ENCODE measurements around the gene UFSP2.
A peak's percentile ranks its signal among the peaks of the same experiment; 100 is the strongest.

Gene UFSP2

GRCh38 chr4:185421366-185422124, 4.2 kb downstream of the UFSP2 start:
- Histone ChIP-seq H3K4me1 (ENCODE audit: insufficient read depth, low read length) (peaks cover 15% of the 10 kb centered on the region), H3K36me3 (ENCODE audit: insufficient read depth, low read length) (peaks cover 20% of the 10 kb centered on the region), H3K9me3 (ENCODE audit: low read length) (no peaks in the 10 kb centered on the region), H3K9ac (ENCODE audit: low read length) (no peak overlapping the region), H3K4me3 (ENCODE audit: low read depth in 1 of 2, low read length in 2 of 2) (no peak overlapping the region), H3K27ac (ENCODE audit: low read depth, low read length) (no peak overlapping the region), H3K27me3 (ENCODE audit: control insufficient read depth in 1 of 2, insufficient read depth in 2 of 2, low read length in 2 of 2) (no peaks in the 10 kb centered on the region)

DNA sequence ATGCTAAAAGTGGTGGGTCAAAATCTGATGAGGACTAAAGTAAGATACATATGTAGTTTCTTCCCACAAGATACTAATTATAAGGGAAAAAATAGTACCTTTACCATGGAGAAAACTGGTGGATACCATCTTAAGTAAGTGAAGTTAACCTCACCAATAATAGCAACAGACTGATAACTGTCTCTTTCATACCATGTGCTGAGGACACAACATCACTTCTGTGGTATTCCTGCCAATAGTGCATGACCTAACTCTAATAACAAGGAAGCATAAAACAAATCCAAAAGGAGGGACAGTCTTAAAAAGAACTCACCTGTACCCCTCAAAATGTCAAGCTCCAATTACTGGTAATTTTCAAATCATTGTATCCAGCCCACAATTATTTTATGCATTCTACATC, 8.8 kb downstream of the UFSP2 start:
- Histone ChIP-seq H3K9me3 (ENCODE audit: low read length) (no peaks in the 10 kb centered on the region), H3K4me3 (ENCODE audit: low read depth in 1 of 2, low read length in 2 of 2) (no peak overlapping the region), H3K36me3 (ENCODE audit: insufficient read depth, low read length) (peaks cover 31% of the 10 kb centered on the region), H3K27me3 (ENCODE audit: control insufficient read depth in 1 of 2, insufficient read depth in 2 of 2, low read length in 2 of 2) (no peaks in the 10 kb centered on the region), H3K9ac (ENCODE audit: low read length) (no peak overlapping the region), H3K27ac (ENCODE audit: low read depth, low read length) (no peak overlapping the region), H3K4me1 (ENCODE audit: insufficient read depth, low read length) (peaks cover 11% of the 10 kb centered on the region)

GRCh38 chr4:185412412-185412811, 13.4 kb downstream of the UFSP2 start:
- Histone ChIP-seq H3K27me3 (ENCODE audit: control insufficient read depth in 1 of 2, insufficient read depth in 2 of 2, low read length in 2 of 2) (no peaks in the 10 kb centered on the region), H3K27ac (ENCODE audit: low read depth, low read length) (no peak overlapping the region), H3K9ac (ENCODE audit: low read length) (no peak overlapping the region), H3K4me1 (ENCODE audit: insufficient read depth, low read length) (peaks cover 6% of the 10 kb centered on the region), H3K4me3 (ENCODE audit: low read depth in 1 of 2, low read length in 2 of 2) (no peak overlapping the region), H3K9me3 (ENCODE audit: low read length) (no peaks in the 10 kb centered on the region), H3K36me3 (ENCODE audit: insufficient read depth, low read length) (peaks cover 43% of the 10 kb centered on the region)

GRCh38 chr4:185411849-185412248, 13.9 kb downstream of the UFSP2 start:
- no peak overlapping the region for H3K27ac ChIP-seq (ENCODE audit: low read depth, low read length)
- no peaks in the 10 kb centered on the region for H3K9me3 ChIP-seq (ENCODE audit: low read length)
- no peak overlapping the region for H3K4me3 ChIP-seq (ENCODE audit: low read depth in 1 of 2, low read length in 2 of 2)
- peaks cover 37% of the 10 kb centered on the region for H3K36me3 ChIP-seq (ENCODE audit: insufficient read depth, low read length)
- no peak overlapping the region for H3K9ac ChIP-seq (ENCODE audit: low read length)
- H3K27me3 ChIP-seq (ENCODE audit: control insufficient read depth in 1 of 2, insufficient read depth in 2 of 2, low read length in 2 of 2): no peaks in the 10 kb centered on the region
- peaks cover 6% of the 10 kb centered on the region for H3K4me1 ChIP-seq (ENCODE audit: insufficient read depth, low read length)

GRCh38 chr4:185408432-185408831, 17.3 kb downstream of the UFSP2 start:
- Histone ChIP-seq H3K36me3 (ENCODE audit: insufficient read depth, low read length) (peaks cover 47% of the 10 kb centered on the region), H3K9ac (ENCODE audit: low read length) (no peak overlapping the region), H3K4me3 (ENCODE audit: low read depth in 1 of 2, low read length in 2 of 2) (no peak overlapping the region), H3K4me1 (ENCODE audit: insufficient read depth, low read length) (peaks cover 6% of the 10 kb centered on the region), H3K27ac (ENCODE audit: low read depth, low read length) (no peak overlapping the region), H3K9me3 (ENCODE audit: low read length) (no peaks in the 10 kb centered on the region), H3K27me3 (ENCODE audit: control insufficient read depth in 1 of 2, insufficient read depth in 2 of 2, low read length in 2 of 2) (no peaks in the 10 kb centered on the region)

DNA sequence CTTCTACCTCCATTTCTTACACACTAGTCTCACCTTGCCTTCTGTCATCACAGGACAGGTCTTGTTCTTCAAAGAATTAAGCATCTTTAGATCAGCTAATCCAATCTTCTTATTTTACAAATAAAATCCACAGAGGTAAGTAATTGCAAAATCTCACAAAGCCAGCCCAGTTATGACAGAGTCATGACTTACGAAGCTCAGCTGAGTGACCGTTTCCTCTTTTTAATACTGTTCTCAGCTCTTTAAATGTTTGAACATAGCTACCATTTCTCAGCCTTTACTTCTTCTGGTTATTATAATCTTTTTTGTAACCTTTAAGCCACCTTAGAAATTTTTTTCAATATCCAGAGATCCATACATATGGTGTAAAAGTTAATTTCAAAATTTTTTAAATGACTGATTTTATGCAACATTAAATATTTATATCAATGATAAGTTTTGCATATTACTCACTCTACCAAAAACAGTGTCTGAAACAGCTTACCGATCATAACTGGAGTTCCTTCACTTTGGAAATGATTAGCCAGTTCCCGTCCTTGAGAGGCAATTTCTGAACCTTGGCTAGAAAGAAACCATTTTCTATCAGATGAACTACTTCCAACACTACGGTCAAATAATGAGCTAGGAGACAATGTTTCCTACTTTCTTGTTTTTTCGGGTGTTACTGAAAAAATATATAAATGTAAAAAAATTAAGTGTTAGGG, 20.3 kb downstream of the UFSP2 start:
- H3K36me3 ChIP-seq (ENCODE audit: insufficient read depth, low read length): peaks cover 60% of the 10 kb centered on the region

DNA sequence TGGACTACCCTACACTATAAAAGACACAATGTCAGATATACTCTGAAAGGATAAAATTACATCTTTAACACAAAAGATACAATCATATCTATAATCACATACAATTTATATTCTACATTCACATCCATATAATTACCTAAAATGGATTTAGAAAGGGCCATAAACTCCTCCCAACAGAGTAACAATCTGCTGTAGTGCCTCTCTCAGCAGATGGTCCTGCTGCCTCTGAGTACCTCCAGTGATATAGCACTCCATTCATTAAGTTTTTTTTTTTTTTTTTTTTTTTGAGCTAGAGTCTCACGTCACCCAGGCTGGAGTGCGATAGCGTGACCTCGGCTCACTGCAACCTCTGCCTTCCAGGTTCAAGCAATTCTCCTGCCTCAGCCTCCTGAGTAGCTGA, 21.7 kb downstream of the UFSP2 start:
- H3K9me3 ChIP-seq (ENCODE audit: low read length): no peaks in the 10 kb centered on the region
- H3K4me1 ChIP-seq (ENCODE audit: insufficient read depth, low read length): no peaks in the 10 kb centered on the region
- H3K4me3 ChIP-seq (ENCODE audit: low read depth in 1 of 2, low read length in 2 of 2): no peak overlapping the region
- peaks cover 65% of the 10 kb centered on the region for H3K36me3 ChIP-seq (ENCODE audit: insufficient read depth, low read length)
- H3K27ac ChIP-seq (ENCODE audit: low read depth, low read length): no peak overlapping the region
- no peaks in the 10 kb centered on the region for H3K27me3 ChIP-seq (ENCODE audit: control insufficient read depth in 1 of 2, insufficient read depth in 2 of 2, low read length in 2 of 2)
- H3K9ac ChIP-seq (ENCODE audit: low read length): no peak overlapping the region

More for the DNA sequence above, 20.3 kb downstream of the UFSP2 start:
- Histone ChIP-seq H3K4me3 (ENCODE audit: low read depth in 1 of 2, low read length in 2 of 2) (no peak overlapping the region), H3K9ac (ENCODE audit: low read length) (no peak overlapping the region), H3K27ac (ENCODE audit: low read depth, low read length) (no peak overlapping the region), H3K9me3 (ENCODE audit: low read length) (no peaks in the 10 kb centered on the region), H3K4me1 (ENCODE audit: insufficient read depth, low read length) (no peaks in the 10 kb centered on the region), H3K27me3 (ENCODE audit: control insufficient read depth in 1 of 2, insufficient read depth in 2 of 2, low read length in 2 of 2) (no peaks in the 10 kb centered on the region)

- Histone ChIP-seq H3K36me3 (ENCODE audit: insufficient read depth, low read length) (peaks cover 41% of the 10 kb centered on the region), H3K27ac (ENCODE audit: low read depth, low read length) (no peak overlapping the region), H3K4me1 (ENCODE audit: insufficient read depth, low read length) (peaks cover 8% of the 10 kb centered on the region), H3K4me3 (ENCODE audit: low read depth in 1 of 2, low read length in 2 of 2) (no peak overlapping the region), H3K27me3 (ENCODE audit: control insufficient read depth in 1 of 2, insufficient read depth in 2 of 2, low read length in 2 of 2) (no peaks in the 10 kb centered on the region), H3K9ac (ENCODE audit: low read length) (no peak overlapping the region), H3K9me3 (ENCODE audit: low read length) (no peaks in the 10 kb centered on the region)
These were observed 26.3 kb downstream of the UFSP2 start for GRCh38 chr4:185399466-185399865.

DNA sequence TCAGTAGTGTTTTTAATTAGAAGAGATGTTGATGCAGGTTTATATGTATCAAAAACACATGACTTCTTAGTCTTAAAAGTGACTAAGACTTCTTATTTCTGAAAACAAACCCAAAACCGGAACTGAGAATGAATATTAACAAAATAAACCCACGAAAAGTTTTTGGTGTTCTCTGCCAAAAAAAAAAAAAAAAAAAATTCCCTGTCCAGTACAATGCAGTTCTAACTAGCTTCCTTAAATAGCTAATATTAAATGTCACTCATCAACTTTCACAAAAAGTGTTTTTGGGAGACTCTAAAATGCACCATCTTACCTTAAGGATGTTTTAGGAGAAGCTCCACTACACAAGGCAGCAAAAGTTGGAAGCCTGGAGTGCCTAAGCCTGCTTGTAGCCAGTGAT, 27.1 kb downstream of the UFSP2 start:
- no peak overlapping the region for H3K4me3 ChIP-seq (ENCODE audit: low read depth in 1 of 2, low read length in 2 of 2)

DNA sequence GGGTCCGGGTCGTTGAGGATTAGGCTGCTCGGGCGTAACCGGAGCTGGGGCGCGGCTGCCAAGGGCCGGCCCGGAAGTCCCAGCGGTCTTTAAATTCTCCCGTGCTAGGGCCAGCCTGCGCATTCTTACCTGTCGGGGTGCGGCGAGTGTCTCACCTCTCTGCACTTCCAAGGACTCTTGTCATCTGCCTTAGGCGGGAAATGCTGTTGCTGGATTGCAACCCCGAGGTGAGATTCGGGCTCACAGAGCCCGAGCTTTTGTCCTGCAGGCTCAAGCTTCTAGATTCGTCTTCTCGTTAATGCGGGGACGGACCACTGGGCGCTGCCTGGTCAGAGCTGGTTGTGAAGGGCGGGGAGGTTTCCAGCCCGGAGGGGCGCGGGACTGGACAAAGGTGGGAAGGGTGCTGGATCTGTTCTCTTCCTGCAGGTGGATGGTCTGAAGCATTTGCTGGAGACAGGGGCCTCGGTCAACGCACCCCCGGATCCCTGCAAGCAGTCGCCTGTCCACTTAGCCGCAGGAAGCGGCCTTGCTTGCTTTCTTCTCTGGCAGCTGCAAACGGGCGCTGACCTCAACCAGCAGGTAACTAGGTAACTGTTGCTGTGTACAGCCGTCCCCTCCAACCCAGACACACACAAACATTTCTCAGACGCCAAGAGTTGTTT, 28.9 kb downstream of the UFSP2 start, which contains the start of gene ANKRD37:
Gene ANKRD37 (plus strand): TSS at position 118 of the 662 bp plus-strand sequence. CDS start 83 bp downstream, at position 201.
- Histone ChIP-seq H3K4me1 (ENCODE audit: insufficient read depth, low read length) (peaks cover 9% of the 10 kb centered on the region), H3K9ac (ENCODE audit: low read length) (peak within 1 kb of the TSS; percentile 62), H3K36me3 (ENCODE audit: insufficient read depth, low read length) (peaks cover 31% of the 10 kb centered on the region), H3K9me3 (ENCODE audit: low read length) (no peaks in the 10 kb centered on the region), H3K4me3 (ENCODE audit: low read depth in 1 of 2, low read length in 2 of 2) (peak within 1 kb of the TSS; percentile 67 to 91), H3K27me3 (ENCODE audit: control insufficient read depth in 1 of 2, insufficient read depth in 2 of 2, low read length in 2 of 2) (no peaks in the 10 kb centered on the region), H3K27ac (ENCODE audit: low read depth, low read length) (peak within 1 kb of the TSS; percentile 95)

More for the DNA sequence above, 27.1 kb downstream of the UFSP2 start:
- H3K4me1 ChIP-seq (ENCODE audit: insufficient read depth, low read length): peaks cover 9% of the 10 kb centered on the region
- no peaks in the 10 kb centered on the region for H3K9me3 ChIP-seq (ENCODE audit: low read length)
- H3K27me3 ChIP-seq (ENCODE audit: control insufficient read depth in 1 of 2, insufficient read depth in 2 of 2, low read length in 2 of 2): no peaks in the 10 kb centered on the region
- no peak overlapping the region for H3K27ac ChIP-seq (ENCODE audit: low read depth, low read length)
- H3K9ac ChIP-seq (ENCODE audit: low read length): no peak overlapping the region
- peaks cover 41% of the 10 kb centered on the region for H3K36me3 ChIP-seq (ENCODE audit: insufficient read depth, low read length)

- Histone ChIP-seq H3K9ac (ENCODE audit: low read length) (peak overlapping the region; percentile 62), H3K4me3 (ENCODE audit: low read depth in 1 of 2, low read length in 2 of 2) (peak overlapping the region; percentile 67 to 91), H3K27me3 (ENCODE audit: control insufficient read depth in 1 of 2, insufficient read depth in 2 of 2, low read length in 2 of 2) (no peaks in the 10 kb centered on the region), H3K36me3 (ENCODE audit: insufficient read depth, low read length) (peaks cover 24% of the 10 kb centered on the region), H3K27ac (ENCODE audit: low read depth, low read length) (peak overlapping the region; percentile 95), H3K9me3 (ENCODE audit: low read length) (no peaks in the 10 kb centered on the region), H3K4me1 (ENCODE audit: insufficient read depth, low read length) (peaks cover 9% of the 10 kb centered on the region)
These were observed 29.6 kb downstream of the UFSP2 start for GRCh38 chr4:185395956-185396723.

All from muscle layer of colon (tissue), 2 donors.